ENCODE results near the gene SGMS1.

Gene SGMS1

GRCh38 chr10:50351483-50352146 is 272.1 kb downstream of the SGMS1 start:
- DNase-seq (ENCODE audit: low spot score) = no peak
- no peak for TF ChIP-seq CTCF (IDR thresholded peaks at IDR 0.05; ENCODE audit: extremely low read depth, insufficient read depth, missing control alignments)
- in situ Hi-C loops (cut with MboI; ENCODE audit: low pct_unique_long_range_greater_than_20kb, low sequenced_read_pairs, unreplicated experiment) = no loop called here

GRCh38 chr10:50350366-50350765 is 273.4 kb downstream of the SGMS1 start:
- TF ChIP-seq CTCF (IDR thresholded peaks at IDR 0.05; ENCODE audit: extremely low read depth, insufficient read depth, missing control alignments) = no peak
- DNase-seq (ENCODE audit: low spot score) = no peak
- in situ Hi-C loops (cut with MboI; ENCODE audit: low pct_unique_long_range_greater_than_20kb, low sequenced_read_pairs, unreplicated experiment) = no loop called here

- no peak for DNase-seq (ENCODE audit: low spot score)
- in situ Hi-C loops (cut with MboI; ENCODE audit: low pct_unique_long_range_greater_than_20kb, low sequenced_read_pairs, unreplicated experiment) = no loop called here
- no peak for TF ChIP-seq CTCF (IDR thresholded peaks at IDR 0.05; ENCODE audit: extremely low read depth, insufficient read depth, missing control alignments)
Observed at GRCh38 chr10:50349554-50349953, 274.2 kb downstream of the SGMS1 start.

GRCh38 chr10:50347394-50347802 is 276.4 kb downstream of the SGMS1 start:
- DNase-seq (ENCODE audit: low spot score) = peak; percentile 61
- no peak for TF ChIP-seq CTCF (IDR thresholded peaks at IDR 0.05; ENCODE audit: extremely low read depth, insufficient read depth, missing control alignments)
- in situ Hi-C loops (cut with MboI; ENCODE audit: low pct_unique_long_range_greater_than_20kb, low sequenced_read_pairs, unreplicated experiment) = no loop called here

- in situ Hi-C loops (cut with MboI; ENCODE audit: low pct_unique_long_range_greater_than_20kb, low sequenced_read_pairs, unreplicated experiment) = no loop called here
- TF ChIP-seq CTCF (IDR thresholded peaks at IDR 0.05; ENCODE audit: extremely low read depth, insufficient read depth, missing control alignments) = no peak
- no peak for DNase-seq (ENCODE audit: low spot score)
Observed at GRCh38 chr10:50346942-50347341, 276.8 kb downstream of the SGMS1 start.

- in situ Hi-C loops (cut with MboI; ENCODE audit: low pct_unique_long_range_greater_than_20kb, low sequenced_read_pairs, unreplicated experiment) = no loop called here
- no peak for TF ChIP-seq CTCF (IDR thresholded peaks at IDR 0.05; ENCODE audit: extremely low read depth, insufficient read depth, missing control alignments)
Observed at GRCh38 chr10:50345545-50345944, 278.2 kb downstream of the SGMS1 start.

More at GRCh38 chr10:50345545-50345944, 278.2 kb downstream of the SGMS1 start:
- DNase-seq (ENCODE audit: low spot score) = no peak

Measured in GM13977 (cell line).